HK-2 (cell line): Measurements from ENCODE around the gene HLA-C.
"Not testable (repeated sequence)": the region's sequence is repeated elsewhere in the genome, so short reads cannot be mapped to it uniquely, and the experiment has no call there.

Experiments
- DNase-seq: peaks from one replicate; pipeline ENCODE4 v3.0.0-alpha.2; 2018; ENCODE audit not compliant: unreplicated experiment

Gene HLA-C

GRCh38 chr6:31270788-31271640 is 878 bp downstream of the HLA-C start:
- peak; percentile 7 for DNase-seq

- DNase-seq = no peak
Observed at GRCh38 chr6:31268836-31269235, 3.1 kb downstream of the HLA-C start.

- DNase-seq = no peak
Observed at GRCh38 chr6:31268369-31268765, 3.5 kb downstream of the HLA-C start.

- DNase-seq = no peak
Observed at GRCh38 chr6:31267651-31268368, 4.1 kb downstream of the HLA-C start.

- no peak for DNase-seq
Observed at GRCh38 chr6:31266567-31267360, 5.1 kb downstream of the HLA-C start.

- DNase-seq = no peak
Observed at GRCh38 chr6:31265926-31266325, 6.0 kb downstream of the HLA-C start.

GRCh38 chr6:31263346-31263933 is 8.5 kb downstream of the HLA-C start:
- DNase-seq = not testable (repeated sequence)

GRCh38 chr6:31259995-31260394 is 11.9 kb downstream of the HLA-C start:
- DNase-seq = not testable (repeated sequence)

- DNase-seq = no peak
Observed at GRCh38 chr6:31252625-31253024, 19.3 kb downstream of the HLA-C start.

- DNase-seq = no peak
Observed at GRCh38 chr6:31251261-31251660, 20.6 kb downstream of the HLA-C start.

- no peak for DNase-seq
Observed at GRCh38 chr6:31249184-31249583, 22.7 kb downstream of the HLA-C start.

- no peak for DNase-seq
Observed at GRCh38 chr6:31247813-31248212, 24.1 kb downstream of the HLA-C start.

GRCh38 chr6:31246051-31246521 is 25.8 kb downstream of the HLA-C start:
- DNase-seq = no peak

GRCh38 chr6:31243508-31243907 is 28.4 kb downstream of the HLA-C start:
- no peak for DNase-seq

GRCh38 chr6:31239854-31240253 is 32.0 kb downstream of the HLA-C start:
- no peak for DNase-seq

- DNase-seq = not testable (repeated sequence)
Observed at GRCh38 chr6:31234101-31234500, 37.8 kb downstream of the HLA-C start.

GRCh38 chr6:31228476-31228875 is 43.4 kb downstream of the HLA-C start:
- DNase-seq = no peak

GRCh38 chr6:31227143-31227542 is 44.7 kb downstream of the HLA-C start:
- DNase-seq = no peak

- no peak for DNase-seq
Observed at GRCh38 chr6:31225735-31226134, 46.2 kb downstream of the HLA-C start.

GRCh38 chr6:31222496-31222895 is 49.4 kb downstream of the HLA-C start:
- DNase-seq = no peak
